CD4-positive, alpha-beta T cell treated with Interleukin-2 at 100 ng/mL for 4 hours (primary cell): ENCODE results near the gene POU2AF1.

Experiments used
- DNase-seq: peaks from one replicate; pipeline ENCODE4 v3.0.0-alpha.2; 2020; ENCODE audit warnings: low spot score

Gene POU2AF1

GRCh38 chr11:111386611-111387150 is 7.6 kb upstream of the POU2AF1 start:
- DNase-seq, result no peak

- no peak for DNase-seq
Measured at GRCh38 chr11:111384494-111384893, 5.4 kb upstream of the POU2AF1 start.

- no peak for DNase-seq
Measured at GRCh38 chr11:111382451-111382850, 3.4 kb upstream of the POU2AF1 start.

- DNase-seq, result no peak
Measured at GRCh38 chr11:111379602-111380136, 594 bp upstream of the POU2AF1 start.

GRCh38 chr11:111378185-111378860 is 752 bp downstream of the POU2AF1 start:
- no peak for DNase-seq

GRCh38 chr11:111376181-111376871 is 2.7 kb downstream of the POU2AF1 start:
- no peak for DNase-seq

GRCh38 chr11:111373590-111373989 is 5.5 kb downstream of the POU2AF1 start:
- DNase-seq, result no peak

GRCh38 chr11:111372538-111372937 is 6.5 kb downstream of the POU2AF1 start:
- DNase-seq, result no peak

GRCh38 chr11:111370902-111371578 is 8.0 kb downstream of the POU2AF1 start:
- no peak for DNase-seq

GRCh38 chr11:111370270-111370901 is 8.7 kb downstream of the POU2AF1 start:
- no peak for DNase-seq

- DNase-seq, result no peak
Measured at GRCh38 chr11:111368285-111368560, 10.9 kb downstream of the POU2AF1 start.

- no peak for DNase-seq
Measured at GRCh38 chr11:111367411-111368284, 11.4 kb downstream of the POU2AF1 start.

GRCh38 chr11:111366560-111367410 is 12.3 kb downstream of the POU2AF1 start:
- no peak for DNase-seq

GRCh38 chr11:111365722-111366559 is 13.1 kb downstream of the POU2AF1 start:
- no peak for DNase-seq

GRCh38 chr11:111364503-111364902 is 14.6 kb downstream of the POU2AF1 start:
- no peak for DNase-seq

- DNase-seq, result no peak
Measured at GRCh38 chr11:111363985-111364384, 15.1 kb downstream of the POU2AF1 start.

GRCh38 chr11:111362887-111363411 is 16.1 kb downstream of the POU2AF1 start:
- DNase-seq, result no peak

GRCh38 chr11:111361874-111362273 is 17.2 kb downstream of the POU2AF1 start:
- no peak for DNase-seq
